ENCODE data around the gene TUBGCP3.
A peak's percentile ranks its signal among the peaks of the same experiment; 100 is the strongest.
"Not testable (repeated sequence)": the region's sequence is repeated elsewhere in the genome, so short reads cannot be mapped to it uniquely, and the experiment has no call there.

Gene TUBGCP3

GRCh38 chr13:112576191-112576590 is 11.8 kb downstream of the TUBGCP3 start:
- peak; percentile 41 for DNase-seq

GRCh38 chr13:112575675-112576074 is 12.3 kb downstream of the TUBGCP3 start:
- no peak for DNase-seq

GRCh38 chr13:112574834-112575613 is 12.9 kb downstream of the TUBGCP3 start:
- DNase-seq = no peak

GRCh38 chr13:112574416-112574815 is 13.5 kb downstream of the TUBGCP3 start:
- no peak for DNase-seq

GRCh38 chr13:112573710-112574109 is 14.2 kb downstream of the TUBGCP3 start:
- DNase-seq = no peak

GRCh38 chr13:112572366-112572765 is 15.6 kb downstream of the TUBGCP3 start:
- no peak for DNase-seq

GRCh38 chr13:112569821-112570220 is 18.1 kb downstream of the TUBGCP3 start:
- DNase-seq = no peak

GRCh38 chr13:112567161-112567862 is 20.6 kb downstream of the TUBGCP3 start:
- DNase-seq = no peak

- no peak for DNase-seq
Observed at GRCh38 chr13:112562786-112563383, 25.1 kb downstream of the TUBGCP3 start.

GRCh38 chr13:112562254-112562653 is 25.7 kb downstream of the TUBGCP3 start:
- DNase-seq = no peak

GRCh38 chr13:112561478-112561877 is 26.5 kb downstream of the TUBGCP3 start:
- DNase-seq = no peak

- no peak for DNase-seq
Observed at GRCh38 chr13:112558696-112559418, 29.1 kb downstream of the TUBGCP3 start.

- DNase-seq = no peak
Observed at GRCh38 chr13:112556600-112556999, 31.4 kb downstream of the TUBGCP3 start.

GRCh38 chr13:112554214-112554850 is 33.6 kb downstream of the TUBGCP3 start:
- DNase-seq = no peak

GRCh38 chr13:112548975-112549374 is 39.0 kb downstream of the TUBGCP3 start:
- DNase-seq = not testable (repeated sequence)

- DNase-seq = no peak
Observed at GRCh38 chr13:112545856-112546255, 42.1 kb downstream of the TUBGCP3 start.

- no peak for DNase-seq
Observed at GRCh38 chr13:112532837-112533745, 54.9 kb downstream of the TUBGCP3 start.

GRCh38 chr13:112531263-112531794 is 56.6 kb downstream of the TUBGCP3 start:
- DNase-seq = peak; percentile 99

GRCh38 chr13:112530861-112531260 is 57.1 kb downstream of the TUBGCP3 start:
- no peak for DNase-seq

- no peak for DNase-seq
Observed at GRCh38 chr13:112529216-112529615, 58.7 kb downstream of the TUBGCP3 start.

- DNase-seq = no peak
Observed at GRCh38 chr13:112526146-112526853, 61.7 kb downstream of the TUBGCP3 start.

All from NCI-H1105 treated with DMSO at 0.1 percent for 48 hours (cell line).